GM21526 (cell line): Measurements from ENCODE around the gene TSPAN9.

ENCODE experiments used
- ATAC-seq: cut with Tn5 transposase; IDR thresholded peaks from one replicate; pipeline ENCODE4 v1.9.1; 2021; ENCODE audit warnings: moderate library complexity; ENCODE audit not compliant: unreplicated experiment, low FRiP score

Gene TSPAN9

DNA sequence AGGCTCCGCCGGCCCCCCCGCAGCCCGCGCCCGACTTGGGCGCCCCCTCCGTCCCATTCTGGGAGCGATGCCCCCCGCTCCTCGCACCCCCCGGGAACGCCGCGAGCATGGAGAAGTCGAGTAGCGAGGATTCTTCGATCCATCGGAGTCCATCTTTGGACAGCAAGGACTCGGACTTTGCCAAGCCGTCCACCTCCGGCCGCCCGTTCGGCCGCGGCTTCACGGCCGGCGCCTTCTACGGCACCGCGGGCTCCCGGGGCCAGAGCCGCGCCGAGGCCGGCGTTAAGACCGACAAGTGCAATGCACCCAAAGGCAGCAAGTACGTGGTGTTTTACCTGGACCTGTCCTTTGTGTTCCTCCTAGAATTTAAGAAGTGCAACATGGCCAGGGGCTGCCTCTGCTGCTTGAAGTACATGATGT is 123.6 kb downstream of the TSPAN9 start:
- ATAC-seq, result no peak

DNA sequence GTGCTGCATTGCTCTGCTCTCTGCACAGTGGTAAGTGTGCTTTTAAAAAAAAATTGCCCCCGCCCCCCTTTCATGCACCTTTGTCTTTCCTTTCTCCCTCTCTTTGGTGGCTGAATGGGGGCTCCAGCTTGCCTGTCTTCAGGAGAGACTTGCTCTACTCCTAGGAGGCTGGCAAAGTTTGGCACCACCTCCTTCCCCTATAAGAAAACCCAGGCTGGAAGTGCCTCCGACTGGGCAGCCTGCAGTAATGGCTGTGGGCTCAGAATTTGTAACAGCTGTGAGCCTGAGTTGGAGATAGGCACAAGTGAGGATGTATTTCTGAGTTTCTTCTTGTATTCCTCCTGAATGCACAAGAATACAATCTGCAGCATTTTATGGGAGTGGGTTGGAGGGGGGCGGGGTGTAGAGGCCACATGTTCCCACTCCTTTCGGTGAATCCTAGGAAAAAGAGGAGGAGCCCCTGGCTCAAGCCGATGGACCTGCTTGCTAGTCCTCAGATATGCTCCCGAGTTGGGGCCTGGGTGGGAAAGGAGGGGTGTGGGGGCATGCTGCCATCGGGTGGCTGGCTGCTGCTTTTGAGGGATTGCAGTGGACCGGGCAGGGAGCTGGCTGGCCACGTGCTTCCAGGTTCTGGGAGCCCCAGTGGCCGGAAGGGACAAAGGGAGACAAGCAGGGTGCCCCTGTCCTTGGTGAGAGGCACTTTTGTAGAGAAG is 124.3 kb downstream of the TSPAN9 start:
- no peak for ATAC-seq

DNA sequence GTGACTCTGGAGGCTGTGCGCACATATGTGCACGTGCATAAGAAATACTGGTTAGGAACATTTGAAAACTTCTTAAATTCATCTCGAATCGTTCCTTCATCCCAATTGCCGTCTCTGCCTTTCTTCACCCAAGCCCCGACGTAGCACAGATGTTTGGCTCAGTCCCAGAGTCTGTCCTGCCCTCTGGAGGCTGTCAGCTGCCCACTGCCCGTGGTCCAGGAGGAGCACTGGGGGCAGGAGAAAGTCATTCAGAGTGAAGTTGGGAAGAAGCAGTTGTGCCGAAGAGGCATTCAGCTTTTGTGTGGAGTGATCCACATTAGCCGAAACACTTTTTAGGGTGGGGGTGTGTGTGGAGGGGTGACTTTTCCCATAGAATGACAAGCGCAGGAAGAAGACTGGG is 124.9 kb downstream of the TSPAN9 start:
- no peak for ATAC-seq

DNA sequence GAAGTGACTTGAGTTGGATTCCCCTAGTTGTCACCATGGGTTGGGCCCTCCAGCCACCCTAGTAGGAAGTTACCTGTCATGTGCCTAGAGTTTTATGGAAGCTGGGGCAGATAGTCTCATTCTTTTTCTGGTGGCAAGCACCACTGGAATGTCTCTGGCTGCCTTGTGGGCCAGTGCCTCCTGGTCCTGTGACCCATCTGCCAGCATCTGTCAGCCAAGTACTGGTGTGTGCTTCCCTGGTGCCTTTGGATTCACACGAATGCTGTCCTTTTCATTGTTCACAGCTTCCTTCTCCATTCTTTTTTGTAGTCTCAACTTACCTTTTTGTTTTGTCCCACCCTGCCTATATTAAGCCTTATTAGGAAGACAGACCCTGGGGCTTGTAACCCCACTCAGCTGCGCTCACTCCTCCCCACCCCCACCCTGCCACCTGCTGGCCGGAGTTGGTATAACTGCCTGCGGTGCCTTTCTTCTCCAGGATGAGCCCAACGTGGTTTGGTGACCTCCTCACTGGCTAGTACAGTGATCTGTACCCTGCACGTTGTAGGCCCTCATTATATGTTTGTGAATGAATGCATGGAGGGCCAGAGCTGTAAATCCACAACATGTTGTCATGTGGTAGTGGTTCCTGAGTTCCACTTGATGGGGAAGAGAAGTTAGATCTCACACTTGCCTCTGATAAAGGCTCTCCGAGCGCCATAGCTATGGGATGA is 125.7 kb downstream of the TSPAN9 start:
- ATAC-seq, result no peak

DNA sequence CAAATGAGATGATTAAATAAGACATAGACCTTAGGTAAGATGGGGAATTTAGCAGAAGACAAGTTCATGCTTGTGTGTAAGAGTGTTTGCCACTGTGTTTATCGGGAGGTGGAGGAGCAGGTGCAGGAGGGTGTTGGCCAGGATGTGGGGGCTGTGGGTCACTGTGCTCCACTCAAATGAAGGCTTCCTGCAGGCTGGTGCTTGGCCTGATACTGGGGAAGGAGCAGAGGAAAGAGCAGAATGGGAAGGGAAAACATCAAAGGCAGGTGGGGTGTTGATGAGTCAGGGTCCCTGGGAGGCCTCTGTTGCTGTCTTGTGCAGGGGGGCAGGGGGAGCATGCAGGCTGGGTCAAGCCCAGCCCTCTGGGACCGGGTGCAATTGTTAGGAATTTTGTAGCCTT is 126.5 kb downstream of the TSPAN9 start:
- no peak for ATAC-seq

DNA sequence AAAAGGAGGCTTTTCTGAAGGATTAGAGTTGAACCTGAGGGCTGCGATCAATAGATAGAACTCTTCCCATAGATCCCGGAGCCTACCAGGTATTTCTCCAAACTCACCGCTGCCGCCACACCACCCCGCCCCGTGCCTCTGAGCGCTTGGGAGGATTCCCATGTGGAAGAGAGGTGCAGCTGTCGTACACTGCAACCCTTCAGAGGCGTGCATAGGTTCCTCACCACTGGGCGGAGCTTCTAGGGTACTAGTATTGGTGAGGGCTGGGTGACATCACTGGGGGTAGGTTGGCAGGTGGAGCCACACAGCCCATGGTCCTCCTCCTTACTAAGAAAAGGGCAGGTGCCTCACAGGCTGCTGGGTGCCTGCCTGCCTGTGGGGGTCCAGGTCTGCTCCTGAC is 127.0 kb downstream of the TSPAN9 start:
- no peak for ATAC-seq

DNA sequence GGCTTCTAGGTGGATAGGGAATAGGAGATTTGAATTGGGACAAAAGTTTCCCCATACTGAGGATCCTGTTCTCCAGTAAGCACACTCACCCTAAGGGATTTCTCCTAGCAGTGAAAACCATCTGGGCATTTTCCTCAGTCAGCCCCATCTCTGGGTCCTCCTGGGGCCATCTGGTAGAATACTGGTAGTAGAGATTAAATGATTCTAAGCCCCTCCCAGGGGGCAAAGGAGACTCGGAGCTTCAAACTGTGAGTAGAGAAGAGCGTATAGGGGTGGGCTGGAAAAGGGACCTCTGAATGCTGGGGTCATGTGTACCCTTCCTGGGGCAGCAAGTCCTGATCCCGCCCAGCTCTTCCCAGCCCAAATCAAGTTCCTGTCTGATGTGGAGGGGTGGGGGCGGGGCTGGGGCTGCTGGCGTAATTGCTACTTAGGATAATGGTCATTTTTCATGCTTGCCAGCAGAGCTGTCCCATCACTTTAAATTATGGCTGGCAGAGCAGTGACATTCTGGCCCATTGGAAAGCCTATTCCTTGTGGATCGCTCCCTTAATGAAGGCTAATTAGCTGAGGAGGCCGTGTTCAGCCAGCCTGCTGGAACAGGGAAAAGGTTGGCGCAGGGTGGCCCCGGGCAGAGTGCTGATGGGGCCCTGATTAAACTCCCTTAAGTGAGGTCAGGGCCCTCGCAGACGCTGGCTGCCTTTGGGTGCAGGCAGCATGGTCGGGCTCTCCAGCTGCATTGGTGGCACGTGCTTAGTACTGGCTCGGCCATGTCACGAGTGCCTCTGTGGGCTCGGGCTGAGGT is 127.8 kb downstream of the TSPAN9 start:
- no peak for ATAC-seq

DNA sequence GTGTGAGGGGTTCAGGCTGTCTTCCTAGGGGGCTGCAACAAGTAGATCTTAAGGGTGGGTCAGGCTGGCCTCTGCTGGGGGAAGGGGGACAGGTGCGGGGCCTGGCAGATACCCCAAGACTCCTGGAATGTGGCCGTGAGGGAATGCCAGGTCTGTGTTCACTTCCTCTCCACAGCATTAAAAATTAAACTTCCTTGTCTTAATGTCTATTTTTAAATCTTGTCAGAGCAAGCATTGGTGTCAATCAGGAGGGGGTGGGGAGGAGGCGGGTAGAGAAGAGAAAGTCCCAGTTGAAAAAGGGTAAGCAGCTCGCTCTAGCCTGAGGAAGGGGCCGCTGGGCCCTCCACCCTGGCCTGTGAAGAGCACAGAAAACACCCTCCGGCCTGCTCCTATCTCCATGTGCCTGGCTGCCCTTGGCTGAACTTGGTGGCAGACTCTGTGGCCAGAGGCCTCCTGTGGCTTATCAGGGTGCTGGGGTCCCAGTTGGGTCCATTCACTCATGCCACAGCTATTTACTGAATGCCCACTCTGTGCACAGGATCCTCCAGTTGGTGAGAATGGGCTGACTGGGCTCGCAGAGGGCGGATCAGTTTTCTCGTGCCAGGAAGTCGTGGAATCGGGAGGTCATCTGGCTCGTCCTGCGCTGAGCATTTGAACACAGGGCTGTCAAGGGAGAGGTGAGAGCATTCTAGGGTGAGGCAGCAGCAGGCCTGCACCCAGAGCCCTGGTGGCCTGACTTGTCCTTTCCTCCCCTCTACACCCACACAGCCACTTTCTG is 128.8 kb downstream of the TSPAN9 start:
- no peak for ATAC-seq

DNA sequence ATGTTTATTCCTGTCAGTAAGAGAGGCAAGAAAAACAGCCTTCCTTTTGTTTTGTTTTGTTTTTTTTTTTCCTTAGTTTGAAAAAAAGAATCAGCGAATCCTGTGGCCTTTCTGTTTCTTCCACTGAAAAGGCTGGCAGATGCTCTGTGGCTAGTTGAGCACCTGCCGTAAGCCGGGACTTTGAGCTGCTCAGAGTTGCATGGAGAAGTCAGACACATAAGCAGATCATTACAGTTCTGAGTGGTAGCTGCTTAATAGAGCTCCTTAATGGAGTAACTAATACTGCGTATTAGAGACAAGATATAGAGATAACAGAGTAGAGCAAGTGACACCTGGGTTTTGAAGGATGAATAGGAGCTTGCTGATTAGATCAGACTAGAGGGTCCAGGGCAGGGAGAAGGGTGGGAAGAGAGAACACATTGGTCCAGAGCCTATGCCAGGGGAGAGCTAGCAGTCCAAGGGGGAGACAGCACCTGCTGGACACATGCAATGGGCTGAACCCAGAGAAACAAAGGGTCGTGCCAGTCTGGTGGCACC is 129.4 kb downstream of the TSPAN9 start:
- ATAC-seq, result no peak

DNA sequence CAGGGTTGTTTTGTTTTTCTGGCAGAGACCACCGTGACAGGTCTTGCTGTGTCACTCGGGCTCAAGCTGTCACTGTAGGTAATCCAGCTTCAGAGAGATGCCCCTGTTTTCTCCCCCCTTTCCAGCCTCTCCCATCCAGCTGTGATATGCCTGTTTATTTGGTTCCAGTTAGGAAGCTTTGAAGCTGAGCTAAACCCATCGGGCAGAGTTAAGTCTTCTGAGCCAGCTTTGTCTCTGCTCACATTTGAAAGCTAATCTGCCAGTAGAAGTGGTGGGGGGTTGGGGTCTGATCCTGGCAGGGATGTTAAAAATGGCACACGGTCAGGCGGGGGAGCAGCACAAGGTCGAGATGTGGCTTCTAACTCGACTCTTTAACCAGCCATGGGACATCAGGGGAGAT is 130.0 kb downstream of the TSPAN9 start:
- ATAC-seq, result no peak

DNA sequence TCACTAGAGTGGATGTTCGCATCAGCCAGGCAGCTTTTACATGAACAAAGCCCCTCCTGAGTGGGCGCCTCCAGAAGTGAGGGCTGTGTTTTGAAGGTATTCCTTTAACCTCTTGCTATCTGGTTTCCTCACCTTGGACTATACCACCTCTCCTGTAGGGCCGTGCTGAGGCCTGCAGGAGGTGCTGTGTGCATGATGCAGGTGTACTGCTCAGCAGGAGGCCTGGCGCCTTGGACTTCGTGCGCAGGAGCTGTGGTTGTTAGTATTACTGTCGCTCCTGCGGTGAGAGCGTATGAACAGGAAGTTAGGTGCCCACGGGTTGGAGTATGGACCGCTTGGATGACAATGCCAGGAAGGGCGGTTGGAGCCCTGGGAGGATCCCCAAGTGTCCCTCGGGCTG is 130.7 kb downstream of the TSPAN9 start:
- no peak for ATAC-seq

DNA sequence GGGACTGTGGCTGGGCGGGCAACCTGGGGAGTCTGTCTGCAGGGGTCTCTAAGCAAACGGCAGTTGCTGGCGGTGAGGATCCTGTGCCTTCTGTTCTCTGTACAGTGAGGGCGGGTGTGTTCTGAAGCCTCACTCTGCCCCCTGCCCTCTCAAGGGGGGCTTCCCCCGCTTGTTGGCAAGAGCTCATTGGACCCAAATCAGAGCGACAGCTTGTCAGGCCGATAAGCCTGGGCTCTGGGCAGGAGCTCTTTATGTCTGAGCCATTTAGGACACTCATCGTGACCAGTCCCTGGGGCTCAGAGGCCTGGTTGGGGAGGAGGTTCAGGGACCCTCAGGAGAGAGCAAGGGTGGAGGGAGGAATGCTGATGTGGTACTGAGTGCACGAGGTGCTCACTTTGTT is 136.0 kb downstream of the TSPAN9 start:
- ATAC-seq, result no peak

DNA sequence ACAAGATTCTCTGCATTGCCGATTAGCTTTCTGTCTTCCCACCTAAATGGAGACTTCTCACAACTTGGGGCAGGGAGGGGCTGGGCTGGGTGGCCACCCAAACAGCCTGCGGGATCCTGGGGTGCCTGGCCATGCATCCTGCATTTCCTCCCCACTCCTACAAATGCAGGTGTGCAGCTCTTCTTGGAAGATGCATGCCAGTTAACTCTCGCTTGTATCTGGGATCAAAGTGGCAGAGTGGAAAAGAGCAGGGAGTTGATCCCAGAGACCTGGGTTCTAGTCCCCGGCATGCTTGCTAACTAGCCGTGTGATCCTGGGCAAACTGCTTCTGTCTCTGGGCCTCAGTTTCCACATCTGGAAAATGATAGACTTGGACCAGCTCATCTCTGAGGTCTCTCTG is 136.6 kb downstream of the TSPAN9 start:
- ATAC-seq, result no peak

DNA sequence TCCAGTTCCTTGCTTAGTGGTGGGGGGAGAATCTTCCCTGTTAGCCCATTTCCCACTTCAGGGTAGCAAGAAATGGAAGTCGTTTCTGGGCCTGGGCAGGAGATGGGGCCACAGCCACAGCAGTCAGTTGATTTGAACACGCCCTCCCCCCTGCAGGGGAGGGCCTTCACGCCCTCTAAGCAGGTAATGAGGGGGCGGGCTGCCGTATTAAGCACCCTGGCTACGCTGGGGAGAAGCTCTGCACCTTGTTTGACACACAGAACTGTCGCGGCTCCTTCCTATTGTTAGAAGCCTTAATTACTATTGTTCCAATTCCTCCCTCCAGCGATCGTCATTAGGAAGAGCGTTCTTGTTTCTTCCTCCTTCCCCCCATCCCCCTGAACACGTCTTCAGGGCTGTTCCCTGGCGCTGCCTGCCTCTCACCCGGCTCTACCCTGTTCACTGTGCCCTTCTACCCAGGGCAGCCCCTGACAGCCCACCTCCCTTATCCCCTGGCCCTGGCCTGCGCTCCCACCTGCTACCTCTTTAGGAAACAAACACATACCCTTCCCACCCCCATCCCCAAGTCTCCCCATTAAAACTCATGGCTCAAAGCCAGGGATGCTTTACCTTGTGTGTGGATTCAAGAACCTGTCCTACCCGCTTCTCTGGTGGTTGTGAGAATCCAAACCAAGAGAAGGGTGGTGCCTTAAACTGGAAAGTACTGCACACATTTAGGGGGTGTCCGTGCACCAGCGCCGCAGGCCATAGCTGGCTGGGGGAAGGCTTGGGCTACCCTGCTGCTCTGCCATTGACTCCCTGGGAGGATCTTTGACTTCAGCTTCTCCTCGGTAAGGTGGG is 137.6 kb downstream of the TSPAN9 start:
- ATAC-seq, result no peak

DNA sequence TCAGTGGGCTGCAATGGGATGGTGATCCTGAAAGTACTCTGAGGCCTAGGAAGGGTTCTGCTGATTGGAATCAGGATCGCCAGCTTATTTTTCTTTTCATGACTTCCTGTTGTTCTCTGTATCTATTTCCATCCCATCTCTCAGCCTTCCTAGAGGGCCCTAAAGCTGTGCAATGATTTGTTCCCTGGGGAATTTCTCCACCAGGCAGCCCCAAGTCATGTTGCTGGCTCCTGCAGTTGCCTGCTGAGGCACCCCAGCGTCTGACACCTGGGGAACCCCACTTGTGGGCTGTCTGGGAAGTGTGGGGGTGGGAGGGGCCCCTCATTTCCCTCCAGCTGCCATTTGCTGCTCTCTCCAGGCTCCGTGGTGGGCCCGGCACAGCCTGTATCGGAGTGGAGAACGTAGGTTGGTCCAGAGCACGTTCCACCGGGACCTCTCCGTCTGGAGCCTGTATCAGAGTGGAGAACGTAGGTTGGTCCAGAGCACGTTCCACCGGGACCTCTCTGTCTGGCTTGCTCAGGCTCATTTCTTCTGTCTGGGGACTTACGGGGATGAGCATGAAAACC is 138.3 kb downstream of the TSPAN9 start:
- ATAC-seq, result no peak

DNA sequence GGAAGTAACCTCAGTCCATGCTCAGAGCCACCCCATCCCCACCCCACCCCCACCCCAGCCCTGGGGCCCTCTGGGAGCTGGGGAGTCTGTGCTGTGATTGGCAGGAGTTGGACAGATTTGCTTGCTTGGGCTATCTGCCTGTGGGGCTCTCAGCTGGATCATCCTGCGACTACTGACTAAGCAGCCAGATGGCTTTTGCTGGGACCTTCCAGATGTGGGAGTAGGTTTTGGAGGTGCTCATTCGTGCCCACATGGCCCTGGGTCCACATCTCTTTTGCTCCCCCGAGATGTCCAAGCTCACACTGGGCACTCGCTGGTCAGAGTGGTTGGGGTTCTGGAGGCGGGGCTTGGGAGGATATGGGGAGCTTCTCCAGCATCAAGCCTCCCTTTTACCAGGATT is 138.9 kb downstream of the TSPAN9 start:
- no peak for ATAC-seq

DNA sequence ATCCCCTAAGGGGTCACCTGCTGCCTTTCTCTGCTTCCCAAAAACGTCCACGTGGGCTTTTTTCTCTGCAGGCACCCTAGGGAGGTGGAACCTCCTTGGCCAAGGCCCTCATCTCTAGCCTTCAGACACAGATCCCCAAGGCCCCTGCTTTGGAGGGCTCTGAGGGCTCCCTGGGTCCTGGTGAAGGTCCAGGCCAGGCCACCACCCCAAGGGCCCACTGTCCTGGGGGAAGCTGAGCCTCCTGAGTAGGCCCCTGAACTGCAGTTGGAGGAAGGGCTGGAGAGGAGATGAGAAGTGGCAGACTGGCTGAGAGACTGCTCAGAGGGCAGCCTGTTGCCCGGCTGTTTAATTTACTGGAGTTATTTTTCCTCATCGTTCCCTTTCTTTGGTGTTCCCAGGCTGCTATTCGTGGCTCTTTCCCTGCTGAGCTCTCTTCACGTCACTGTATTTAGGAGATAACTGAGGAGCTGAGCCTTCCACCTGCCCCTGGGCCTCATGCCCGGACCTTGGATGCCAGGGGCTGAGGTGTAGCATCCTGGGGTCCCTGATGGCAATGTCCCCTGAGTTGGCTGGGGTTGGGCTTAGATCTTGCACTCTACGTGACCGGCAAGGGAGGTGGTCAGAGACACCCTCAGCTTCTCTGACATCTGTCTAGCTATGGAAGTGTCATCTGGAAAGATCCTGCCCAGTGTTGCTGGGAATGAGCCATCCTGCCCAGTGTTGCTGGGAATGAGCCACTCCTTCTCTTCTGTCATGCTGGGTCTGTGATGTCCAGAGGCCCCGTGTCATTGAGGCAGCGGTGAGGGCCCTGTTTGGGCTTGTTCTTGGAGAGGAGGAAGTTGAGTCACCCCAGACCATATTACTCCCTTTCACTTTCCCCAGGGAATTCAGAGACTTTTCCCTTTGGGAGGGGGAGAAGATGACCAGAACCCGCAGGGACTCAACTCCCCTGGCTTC is 139.8 kb downstream of the TSPAN9 start:
- ATAC-seq, result no peak

DNA sequence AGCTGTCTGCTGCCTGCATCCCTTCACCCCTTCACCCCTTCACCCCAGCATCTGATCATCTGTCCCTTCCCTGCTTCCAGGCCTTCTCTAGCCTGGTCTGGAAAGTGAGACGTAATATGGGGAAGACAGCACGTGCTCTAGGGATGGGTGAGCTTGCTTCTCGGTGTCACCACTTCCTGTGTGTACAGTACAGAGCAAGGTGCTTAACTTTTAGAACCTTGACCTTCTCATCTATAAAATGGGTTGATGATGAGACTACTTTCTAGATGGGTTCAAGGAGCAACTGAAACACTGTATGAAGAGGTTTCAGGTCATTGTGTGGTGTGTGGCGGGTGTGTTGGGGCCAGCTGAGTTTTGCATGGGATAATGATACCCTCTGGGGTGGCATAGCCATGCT is 140.5 kb downstream of the TSPAN9 start:
- no peak for ATAC-seq
